NCI-H2196 treated with DMSO at 0.1 percent for 48 hours (cell line): ENCODE results near the gene GATAD1.
"Not testable (repeated sequence)": the region's sequence is repeated elsewhere in the genome, so short reads cannot be mapped to it uniquely, and the experiment has no call there.

Experiments
- DNase-seq: peaks from one replicate; lab custom pipeline; 2025; ENCODE audit not compliant: unreplicated experiment; lab: John Stamatoyannopoulos, UW

GATAD1 gene

DNA sequence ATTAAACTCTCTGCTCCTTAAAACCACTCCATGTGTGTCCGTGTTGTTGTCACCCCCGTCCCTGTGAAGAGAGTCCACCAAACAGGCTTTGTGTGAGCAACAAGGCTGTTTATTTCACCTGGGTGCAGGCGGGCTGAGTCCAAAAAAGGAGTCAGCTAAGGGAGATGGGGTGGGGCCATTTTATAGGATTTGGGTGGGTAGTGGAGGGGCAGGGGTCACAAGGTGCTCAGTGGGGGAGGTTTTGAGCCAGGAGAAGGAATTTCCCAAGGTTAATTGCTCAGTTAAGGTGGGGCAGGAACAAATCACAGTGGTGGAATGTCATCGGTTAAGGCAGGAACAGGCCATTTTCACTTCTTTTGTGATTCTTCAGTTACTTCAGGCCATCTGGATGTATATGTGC is 31.9 kb downstream of the GATAD1 start:
- DNase-seq = not testable (repeated sequence)

DNA sequence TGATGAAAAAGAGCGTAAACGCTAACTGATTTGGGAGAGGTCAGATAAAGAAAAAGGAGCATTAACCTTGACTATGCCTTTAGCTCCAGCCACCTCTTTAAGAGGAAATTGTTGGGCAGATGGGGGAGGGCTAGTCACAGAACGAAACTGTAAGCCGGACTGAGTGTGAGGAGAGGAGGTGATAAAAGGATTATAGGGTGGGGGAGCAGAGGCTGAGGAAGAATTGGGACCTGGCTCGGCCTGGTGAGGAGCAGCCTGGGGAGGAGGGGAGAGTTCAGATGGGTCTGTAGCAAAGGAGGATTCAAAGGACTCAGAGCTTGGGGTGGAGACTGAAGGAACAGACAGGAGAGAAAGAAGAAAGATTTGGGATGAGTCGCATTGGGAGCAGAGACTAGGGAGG is 36.3 kb downstream of the GATAD1 start:
- DNase-seq = not testable (repeated sequence)

DNA sequence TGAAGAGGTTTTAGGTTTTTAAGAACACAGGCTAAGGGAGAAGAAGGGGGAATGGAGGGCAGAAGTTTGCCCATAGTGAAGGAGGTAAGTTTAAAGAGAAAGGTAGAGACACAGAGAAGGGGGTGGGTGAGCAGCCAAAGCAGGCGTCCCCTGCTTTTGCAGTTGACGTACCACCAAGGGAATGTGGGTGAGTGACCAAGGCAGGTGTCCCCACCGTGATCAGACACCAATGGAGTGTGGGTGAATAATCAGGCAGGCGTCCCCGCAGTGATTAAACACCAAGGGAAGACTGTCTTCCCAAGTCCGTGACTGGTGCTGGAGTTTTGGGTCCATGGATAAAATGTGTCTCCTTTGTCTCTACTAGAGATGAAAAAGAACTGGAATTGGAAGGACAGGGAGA is 36.9 kb downstream of the GATAD1 start:
- not testable (repeated sequence) for DNase-seq

DNA sequence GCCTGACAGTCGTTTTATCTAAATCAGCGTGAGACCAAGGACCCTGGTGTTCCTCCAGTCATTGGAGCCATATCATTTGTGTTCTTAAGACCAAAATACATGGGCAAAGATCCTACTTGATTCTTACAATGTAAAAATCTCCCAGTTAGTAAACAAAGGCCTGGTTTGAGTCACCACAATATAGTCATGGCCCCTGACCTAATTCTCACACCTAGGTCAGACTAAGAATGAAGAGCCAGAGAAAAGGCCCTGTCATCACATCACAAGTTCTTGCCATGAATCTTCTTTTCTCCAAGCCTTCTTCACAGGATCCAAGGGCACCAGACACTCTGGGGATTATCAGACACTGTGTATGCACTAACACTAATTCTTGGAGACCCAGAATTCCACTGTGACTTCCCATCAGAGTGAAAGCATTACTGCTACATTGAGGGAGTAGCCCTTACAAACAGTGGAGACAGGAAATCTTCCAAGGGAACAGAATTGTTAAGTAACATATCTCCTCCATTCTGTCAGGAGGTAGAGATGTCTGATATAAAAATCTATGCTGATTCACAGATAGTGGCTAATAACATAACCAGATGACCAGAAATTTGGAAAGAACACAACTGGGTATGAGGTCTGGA is 38.1 kb downstream of the GATAD1 start:
- DNase-seq = no peak

DNA sequence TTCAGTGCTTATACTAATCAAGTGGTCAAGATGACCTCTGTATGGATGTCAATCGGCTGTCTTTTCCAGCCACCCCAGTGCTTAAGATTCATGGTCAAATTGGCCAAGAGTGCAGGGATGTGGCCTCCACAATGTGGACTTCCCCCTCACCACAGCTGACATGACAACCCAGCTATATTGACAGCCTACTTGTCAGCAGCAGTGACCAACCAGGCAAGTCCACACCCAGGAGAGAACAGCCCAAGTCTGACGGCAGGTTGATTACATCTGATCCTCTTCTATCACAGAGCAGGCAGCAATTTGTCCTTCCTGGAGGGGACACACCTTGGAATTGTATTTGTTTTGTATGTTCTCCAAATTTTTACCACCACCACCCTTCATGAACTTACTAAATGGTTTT is 38.7 kb downstream of the GATAD1 start:
- DNase-seq = no peak

DNA sequence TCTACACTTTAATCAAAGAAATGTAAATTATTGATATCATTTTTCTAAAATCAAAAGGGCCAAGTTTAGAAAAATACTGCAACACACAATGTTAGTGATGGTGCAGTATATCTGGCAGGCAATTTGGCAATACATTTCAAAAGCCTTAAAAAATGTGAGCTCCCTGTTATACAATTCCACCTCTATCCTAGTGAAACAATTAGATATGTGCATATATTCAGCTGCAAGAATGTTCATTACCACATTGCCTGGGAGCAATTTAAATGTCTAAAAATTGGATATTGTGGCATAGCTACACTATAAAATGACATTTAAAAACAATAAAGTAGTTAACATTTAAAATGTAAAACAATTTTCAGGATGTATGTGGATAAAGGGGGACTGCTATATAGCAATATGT is 40.5 kb downstream of the GATAD1 start:
- DNase-seq = no peak

DNA sequence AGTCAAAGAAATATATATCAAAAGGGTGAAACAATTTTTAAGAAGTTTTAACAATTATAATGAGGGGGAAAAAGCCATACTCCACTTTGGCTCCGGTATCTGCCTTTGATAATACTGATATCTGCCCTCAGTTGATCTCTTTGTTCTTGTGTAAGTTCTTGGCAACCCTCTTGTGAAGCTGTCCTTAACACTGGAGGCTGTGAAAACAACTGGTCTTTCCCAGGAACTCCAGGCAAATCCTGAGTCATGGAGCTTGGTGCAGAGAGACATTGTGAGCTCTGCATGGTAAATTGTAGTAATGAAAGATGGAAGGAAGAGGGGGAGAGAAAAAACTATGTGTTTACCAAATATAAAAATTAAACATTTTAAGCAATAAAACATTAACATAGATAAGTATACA is 42.4 kb downstream of the GATAD1 start:
- DNase-seq = no peak

DNA sequence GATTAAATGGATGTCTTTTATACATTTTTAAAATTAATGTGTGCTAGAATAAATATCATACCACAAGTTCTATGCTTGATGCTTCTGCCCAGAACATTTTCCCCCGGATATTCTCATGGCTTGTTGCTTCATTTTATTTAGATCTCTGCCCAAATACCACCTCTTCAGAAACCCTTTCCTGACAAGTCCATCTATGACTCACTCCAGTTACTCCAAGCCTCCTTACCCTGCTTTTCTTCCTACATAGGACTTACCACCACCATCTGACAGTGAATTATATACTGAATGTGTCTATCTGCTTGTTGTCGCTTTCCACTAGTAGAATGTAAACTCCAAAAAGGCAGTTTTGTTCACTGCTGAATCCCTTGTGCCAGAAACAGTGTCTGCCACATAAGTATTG is 49.6 kb downstream of the GATAD1 start:
- DNase-seq = no peak

DNA sequence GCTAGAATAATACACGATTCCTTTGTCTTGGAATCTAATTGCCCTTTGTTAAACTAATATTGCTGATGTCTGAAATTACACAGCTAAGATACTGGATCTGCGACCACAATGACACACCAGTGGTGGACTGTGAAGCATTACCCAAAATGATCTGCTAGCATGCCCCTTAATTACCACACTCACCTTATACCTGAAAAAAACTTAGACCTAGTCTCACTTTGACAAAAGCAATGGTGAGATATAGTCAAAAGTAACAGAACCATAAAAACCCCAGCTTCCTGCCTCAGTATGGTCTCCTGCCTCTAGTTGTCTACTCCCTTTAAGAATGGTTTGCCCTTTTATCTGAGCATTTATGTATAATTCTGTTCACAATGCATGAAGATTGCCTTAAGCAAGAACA is 51.3 kb downstream of the GATAD1 start:
- DNase-seq = no peak

DNA sequence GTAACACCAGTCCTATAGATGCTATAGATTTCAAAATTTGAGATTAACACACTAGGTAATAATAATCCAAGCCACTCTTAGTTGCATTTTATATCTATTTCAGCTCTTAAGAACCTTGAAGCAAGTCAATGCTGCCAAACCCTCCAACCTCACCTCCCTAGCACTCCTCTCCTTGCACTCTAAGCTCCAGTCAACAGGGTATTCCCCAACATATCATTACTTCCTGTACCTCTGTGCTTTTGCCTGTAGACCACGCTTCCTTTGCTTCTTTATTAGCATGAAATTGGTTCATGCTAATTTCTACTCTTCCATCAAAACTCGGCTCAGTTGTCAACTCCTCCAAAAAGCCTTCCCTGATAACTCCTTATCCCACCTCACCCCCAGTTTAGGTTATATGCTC is 56.5 kb downstream of the GATAD1 start:
- no peak for DNase-seq

DNA sequence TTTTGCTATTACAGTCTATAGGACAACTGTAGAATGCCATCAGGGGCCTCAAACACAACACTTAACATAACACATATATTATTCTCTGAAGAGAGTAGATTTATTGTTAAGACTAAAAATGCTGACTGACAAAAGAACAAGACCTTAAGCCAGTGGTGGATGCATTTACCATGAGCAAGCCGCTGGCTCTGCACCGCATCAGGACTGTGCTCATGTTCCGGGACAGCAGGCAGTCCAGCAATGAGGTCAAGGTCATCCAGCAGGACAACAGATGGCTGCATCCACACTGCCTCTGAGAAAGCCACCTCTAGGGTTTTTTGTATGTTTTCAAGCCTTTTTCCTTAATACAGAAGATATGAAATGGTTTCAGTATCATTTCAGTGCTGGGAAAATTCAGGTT is 57.3 kb downstream of the GATAD1 start:
- DNase-seq = no peak

DNA sequence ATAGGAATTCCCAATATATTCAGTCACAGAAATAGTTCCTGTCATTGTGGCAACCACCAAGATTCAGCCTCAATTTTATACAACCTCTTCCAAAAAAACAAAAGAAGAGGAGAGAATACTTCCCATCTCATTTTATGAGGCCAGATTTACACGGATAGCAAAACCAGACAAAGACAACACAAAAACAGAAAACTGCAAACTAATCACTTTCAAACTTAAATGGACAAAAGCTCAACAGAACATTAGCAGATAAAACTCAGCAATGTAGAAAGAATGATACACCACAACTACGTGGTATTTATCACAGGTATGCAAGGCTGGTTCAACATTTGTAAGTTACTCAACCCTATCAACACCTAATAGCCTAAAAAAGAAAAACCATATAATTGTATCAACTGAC is 59.1 kb downstream of the GATAD1 start:
- DNase-seq = no peak

DNA sequence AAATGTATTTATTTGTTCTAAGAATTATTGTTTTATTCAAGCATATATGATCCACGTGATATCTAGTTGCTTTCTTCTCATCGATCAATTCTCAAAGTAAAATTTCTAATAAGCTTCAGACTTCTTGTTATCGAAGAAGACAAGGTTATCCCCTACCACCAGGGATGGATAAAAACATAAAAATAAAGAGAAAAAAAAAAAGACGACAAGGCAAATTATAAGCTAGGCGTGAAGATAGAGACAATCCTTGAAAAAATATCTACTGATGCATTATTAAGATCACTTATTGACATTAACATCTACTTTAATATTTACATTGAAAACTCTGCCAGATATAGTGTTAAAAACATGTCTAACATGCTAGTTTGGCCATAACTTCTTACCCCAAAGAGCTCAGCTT is 61.7 kb downstream of the GATAD1 start:
- no peak for DNase-seq
